ENCODE results near the gene SLC9A8. TPM values are rescaled to one million over a fixed set of nuclear protein-coding genes. Genes with fewer than 3 reads are reported as not detected.

SLC9A8 gene
- total RNA-seq, 1 experiment from 2014 or later = 6.5 TPM

- TF ChIP-seq GRHL2 (CRISPR knock-in tag; IDR thresholded peaks at IDR 0.05; ENCODE audit: insufficient replicate concordance, severe bottlenecking) (no peak), MAX (CRISPR knock-in tag; IDR thresholded peaks at IDR 0.05) (no peak), ZNF512 (CRISPR knock-in tag; IDR thresholded peaks at IDR 0.05; ENCODE audit: borderline replicate concordance) (no peak), MXD4 (CRISPR knock-in tag; IDR thresholded peaks at IDR 0.05; ENCODE audit: borderline replicate concordance) (no peak), AR (CRISPR knock-in tag; IDR thresholded peaks at IDR 0.05) (no peak), NFE2L1 (CRISPR knock-in tag; IDR thresholded peaks at IDR 0.05) (no peak), ELF4 (CRISPR knock-in tag; IDR thresholded peaks at IDR 0.05; ENCODE audit: low read depth) (no peak), ZNF671 (CRISPR knock-in tag; IDR thresholded peaks at IDR 0.05) (no peak), CREM (CRISPR knock-in tag; IDR thresholded peaks at IDR 0.05) (no peak), SP1 (CRISPR knock-in tag; conservative IDR thresholded peaks at IDR 0.05) (no peak), ZNF138 (CRISPR knock-in tag; conservative IDR thresholded peaks at IDR 0.05) (no peak), ZMAT4 (CRISPR knock-in tag; IDR thresholded peaks at IDR 0.05) (no peak), NFATC4 (CRISPR knock-in tag; IDR thresholded peaks at IDR 0.05) (no peak), PRDM15 (CRISPR knock-in tag; IDR thresholded peaks at IDR 0.05) (no peak), SOX15 (CRISPR knock-in tag; IDR thresholded peaks at IDR 0.05) (no peak), ATF3 (CRISPR knock-in tag; conservative IDR thresholded peaks at IDR 0.05) (no peak), CREB1 (CRISPR knock-in tag; IDR thresholded peaks at IDR 0.05) (no peak), ATF2 (CRISPR knock-in tag; IDR thresholded peaks at IDR 0.05; ENCODE audit: borderline replicate concordance, low read depth) (no peak), GABPB1 (CRISPR knock-in tag; IDR thresholded peaks at IDR 0.05) (no peak), MYBL2 (CRISPR knock-in tag; IDR thresholded peaks at IDR 0.05) (no peak)
- DNase-seq (ENCODE audit: low spot score) = no peak
- Mint-ChIP-seq H3K4me3 (no peak overlapping the region), H3K4me1 (peaks cover 31% of the 10 kb centered on the region), H3K27ac (peak overlapping the region; percentile 25; the same call in 1 of the 2 replicates), H3K36me3 (peaks cover 10% of the 10 kb centered on the region), H3K9me3 (peaks cover 8% of the 10 kb centered on the region), H3K27me3 (ENCODE audit: low read depth) (no peaks in the 10 kb centered on the region)
- no peak for ATAC-seq
- POLR2A ChIA-PET = no interaction called here
- CTCF ChIA-PET = interaction anchor here (0.6 to 6.2 kb wide), 18 partner anchors 11 to 463 kb away, joined by 3 to 40 read pairs (median 5); no protein-coding TSS in a partner anchor
Measured at GRCh38 chr20:49845060-49845459, 32.4 kb downstream of the SLC9A8 start.
